ENCODE measurements around the gene CISD1. TPM values are rescaled to one million over a fixed set of nuclear protein-coding genes. Genes with fewer than 3 reads are reported as not detected.
"Not testable (repeated sequence)": the region's sequence is repeated elsewhere in the genome, so short reads cannot be mapped to it uniquely, and the experiment has no call there.

CISD1 gene
- polyA plus RNA-seq, 2 of the 4 experiments (the other 2 are of a cell fraction) = 48.1 to 102 TPM

DNA sequence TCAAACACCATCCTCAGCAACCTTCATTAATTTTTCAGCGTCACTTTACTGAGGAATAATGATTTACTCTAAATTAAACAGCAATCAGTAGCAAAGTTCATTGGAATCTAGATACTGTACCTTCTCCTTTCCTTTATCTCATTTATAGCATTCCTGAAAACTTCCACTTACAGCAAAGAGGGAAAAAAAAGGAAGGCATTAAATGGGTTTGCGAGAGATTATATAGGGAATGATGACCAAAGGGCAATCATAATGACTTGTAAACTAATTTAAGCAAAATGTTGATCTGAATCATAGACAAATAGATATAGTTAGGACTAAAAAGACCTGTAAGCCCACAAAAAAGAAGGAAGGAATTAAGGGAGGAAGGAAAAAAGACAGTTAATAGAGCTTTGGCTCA lies 43.3 kb upstream of the CISD1 start:
- H3K4me2 ChIP-seq = no peak overlapping the region
- DNase-seq (ENCODE audit: low read depth in 1 of 2, low spot score in 1 of 2) = no peak
- no peak for TF ChIP-seq ATOH8 (CRISPR knock-in tag; IDR thresholded peaks at IDR 0.05; ENCODE audit: low read depth)
- TF ChIP-seq JUN (IDR thresholded peaks at IDR 0.05) = no peak
- no peak for TF ChIP-seq HDAC2 (IDR thresholded peaks at IDR 0.05)
- TF ChIP-seq ZSCAN20 (CRISPR knock-in tag; IDR thresholded peaks at IDR 0.05) = no peak
- TF ChIP-seq RCOR1 (IDR thresholded peaks at IDR 0.05; ENCODE audit: low read depth, low read length) = no peak
- TF ChIP-seq BHLHE40 (IDR thresholded peaks at IDR 0.05; ENCODE audit: low read depth, low read length) = no peak
- no peak for TF ChIP-seq EP300 (IDR thresholded peaks at IDR 0.05)
- TF ChIP-seq JUNB (IDR thresholded peaks at IDR 0.05) = no peak
- no peak for TF ChIP-seq HEYL (CRISPR knock-in tag; IDR thresholded peaks at IDR 0.05)
- TF ChIP-seq, protein P1, sequence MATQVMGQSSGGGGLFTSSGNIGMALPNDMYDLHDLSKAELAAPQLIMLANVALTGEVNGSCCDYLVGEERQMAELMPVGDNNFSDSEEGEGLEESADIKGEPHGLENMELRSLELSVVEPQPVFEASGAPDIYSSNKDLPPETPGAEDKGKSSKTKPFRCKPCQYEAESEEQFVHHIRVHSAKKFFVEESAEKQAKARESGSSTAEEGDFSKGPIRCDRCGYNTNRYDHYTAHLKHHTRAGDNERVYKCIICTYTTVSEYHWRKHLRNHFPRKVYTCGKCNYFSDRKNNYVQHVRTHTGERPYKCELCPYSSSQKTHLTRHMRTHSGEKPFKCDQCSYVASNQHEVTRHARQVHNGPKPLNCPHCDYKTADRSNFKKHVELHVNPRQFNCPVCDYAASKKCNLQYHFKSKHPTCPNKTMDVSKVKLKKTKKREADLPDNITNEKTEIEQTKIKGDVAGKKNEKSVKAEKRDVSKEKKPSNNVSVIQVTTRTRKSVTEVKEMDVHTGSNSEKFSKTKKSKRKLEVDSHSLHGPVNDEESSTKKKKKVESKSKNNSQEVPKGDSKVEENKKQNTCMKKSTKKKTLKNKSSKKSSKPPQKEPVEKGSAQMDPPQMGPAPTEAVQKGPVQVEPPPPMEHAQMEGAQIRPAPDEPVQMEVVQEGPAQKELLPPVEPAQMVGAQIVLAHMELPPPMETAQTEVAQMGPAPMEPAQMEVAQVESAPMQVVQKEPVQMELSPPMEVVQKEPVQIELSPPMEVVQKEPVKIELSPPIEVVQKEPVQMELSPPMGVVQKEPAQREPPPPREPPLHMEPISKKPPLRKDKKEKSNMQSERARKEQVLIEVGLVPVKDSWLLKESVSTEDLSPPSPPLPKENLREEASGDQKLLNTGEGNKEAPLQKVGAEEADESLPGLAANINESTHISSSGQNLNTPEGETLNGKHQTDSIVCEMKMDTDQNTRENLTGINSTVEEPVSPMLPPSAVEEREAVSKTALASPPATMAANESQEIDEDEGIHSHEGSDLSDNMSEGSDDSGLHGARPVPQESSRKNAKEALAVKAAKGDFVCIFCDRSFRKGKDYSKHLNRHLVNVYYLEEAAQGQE (IDR thresholded peaks at IDR 0.05) = no peak
- TF ChIP-seq TFCP2L1 (CRISPR knock-in tag; IDR thresholded peaks at IDR 0.05) = no peak
- TF ChIP-seq SMC3 (IDR thresholded peaks at IDR 0.05) = no peak
- no peak for TF ChIP-seq CHD2 (IDR thresholded peaks at IDR 0.05; ENCODE audit: low read length, partially characterized antibody)
- TF ChIP-seq CTCF (IDR thresholded peaks at IDR 0.05) = no peak
- TF ChIP-seq CHD4 (IDR thresholded peaks at IDR 0.05; ENCODE audit: borderline replicate concordance) = no peak
- no peak for TF ChIP-seq KDM5A (IDR thresholded peaks at IDR 0.05)
- TF ChIP-seq NR3C1 (IDR thresholded peaks at IDR 0.05) = no peak
- TF ChIP-seq FOSB (CRISPR knock-in tag; IDR thresholded peaks at IDR 0.05) = no peak
- TF ChIP-seq POLR2AphosphoS2 (conservative IDR thresholded peaks at IDR 0.05; ENCODE audit: low read length) = no peak
- CTCF ChIA-PET = interaction anchor here (0.9 kb wide), 1 partner anchor 20 kb away, joined by 3 read pairs; no protein-coding TSS in a partner anchor
- H3K4me1 ChIP-seq = no peaks in the 10 kb centered on the region
- WGBS (ENCODE audit: missing lambda C conversion rate) = 85% methylated on average over 2 of the region's 2 CpGs
- H3K9me3 ChIP-seq = no peaks in the 10 kb centered on the region
- no peak overlapping the region for H3K4me3 ChIP-seq
- POLR2A ChIA-PET = no interaction called here
- no peak for ATAC-seq
- no peak overlapping the region for H3K27ac ChIP-seq
- no peak for FAIRE-seq

- H3K27ac ChIP-seq; ATAC-seq; H3K4me2 ChIP-seq; H3K4me3 ChIP-seq; DNase-seq (ENCODE audit: low read depth in 1 of 2, low spot score in 1 of 2); FAIRE-seq; H3K9me3 ChIP-seq; H3K4me1 ChIP-seq; POLR2A ChIA-PET: not testable (repeated sequence)
- WGBS (ENCODE audit: missing lambda C conversion rate) = 80% methylated on average over 7 of the region's 7 CpGs
- CTCF ChIA-PET = interaction anchor here (1.0 kb wide), 1 partner anchor 33 kb away, joined by 4 read pairs; no protein-coding TSS in a partner anchor
Observed at GRCh38 chr10:58229856-58230255, 39.1 kb upstream of the CISD1 start.

Measured in A549 (cell line).